ENCODE results near the gene STARD8. TPM values are rescaled to one million over a fixed set of nuclear protein-coding genes. Genes with fewer than 3 reads are reported as not detected.
"Not testable (repeated sequence)": the region's sequence is repeated elsewhere in the genome, so short reads cannot be mapped to it uniquely, and the experiment has no call there.

The STARD8 gene
- total RNA-seq, 3 donors from 2014 or later: 1.2 to 5.5 (median 4.5) TPM

DNA sequence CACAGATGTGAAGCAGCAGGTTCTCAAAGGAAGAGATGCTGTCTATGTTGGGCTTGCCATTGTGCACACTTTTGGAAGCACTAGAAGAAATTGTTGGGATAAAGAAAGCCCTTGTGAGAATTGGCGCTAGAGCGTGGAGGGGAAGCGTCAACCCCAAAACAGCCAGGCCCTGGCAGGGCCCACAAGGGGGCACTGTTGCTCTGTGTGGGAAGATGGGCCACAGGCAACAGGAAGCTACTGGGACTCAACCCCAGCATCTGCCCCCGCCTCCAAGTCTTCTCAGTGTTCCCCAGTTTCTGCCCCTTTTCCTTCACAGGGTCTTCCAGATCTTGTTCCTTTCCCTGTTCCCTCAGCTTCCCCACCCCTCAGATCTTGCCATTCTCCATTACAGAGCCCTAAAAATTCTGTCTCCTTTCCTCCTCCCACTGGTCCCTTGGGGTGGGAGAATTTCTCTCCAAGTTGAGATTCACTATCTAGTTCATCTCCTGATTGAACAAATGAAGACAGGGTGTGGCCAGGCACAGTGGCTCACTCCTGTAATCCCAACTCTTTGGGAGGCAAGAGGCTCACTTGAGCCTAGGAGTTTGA is 85.5 kb downstream of the STARD8 start:
- ATAC-seq: peak; percentile 81
- Histone ChIP-seq H3K4me3 (no peak overlapping the region), H3K36me3 (ENCODE audit: low read depth) (no peaks in the 10 kb centered on the region), H3K4me1 (ENCODE audit: low read depth) (no peaks in the 10 kb centered on the region), H3K9me3 (no peaks in the 10 kb centered on the region)
- peak in 2 of 3 donors; percentile 72 to 74 for DNase-seq
- intact Hi-C loops (cut with DNase I, micrococcal nuclease): loop anchor here in 1 of 2 donors (10.0 kb wide), 1 partner anchor 82 kb away; no protein-coding TSS in a partner anchor
- TF ChIP-seq, protein P1, sequence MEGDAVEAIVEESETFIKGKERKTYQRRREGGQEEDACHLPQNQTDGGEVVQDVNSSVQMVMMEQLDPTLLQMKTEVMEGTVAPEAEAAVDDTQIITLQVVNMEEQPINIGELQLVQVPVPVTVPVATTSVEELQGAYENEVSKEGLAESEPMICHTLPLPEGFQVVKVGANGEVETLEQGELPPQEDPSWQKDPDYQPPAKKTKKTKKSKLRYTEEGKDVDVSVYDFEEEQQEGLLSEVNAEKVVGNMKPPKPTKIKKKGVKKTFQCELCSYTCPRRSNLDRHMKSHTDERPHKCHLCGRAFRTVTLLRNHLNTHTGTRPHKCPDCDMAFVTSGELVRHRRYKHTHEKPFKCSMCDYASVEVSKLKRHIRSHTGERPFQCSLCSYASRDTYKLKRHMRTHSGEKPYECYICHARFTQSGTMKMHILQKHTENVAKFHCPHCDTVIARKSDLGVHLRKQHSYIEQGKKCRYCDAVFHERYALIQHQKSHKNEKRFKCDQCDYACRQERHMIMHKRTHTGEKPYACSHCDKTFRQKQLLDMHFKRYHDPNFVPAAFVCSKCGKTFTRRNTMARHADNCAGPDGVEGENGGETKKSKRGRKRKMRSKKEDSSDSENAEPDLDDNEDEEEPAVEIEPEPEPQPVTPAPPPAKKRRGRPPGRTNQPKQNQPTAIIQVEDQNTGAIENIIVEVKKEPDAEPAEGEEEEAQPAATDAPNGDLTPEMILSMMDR (IDR thresholded peaks at IDR 0.05): peak; percentile 21

DNA sequence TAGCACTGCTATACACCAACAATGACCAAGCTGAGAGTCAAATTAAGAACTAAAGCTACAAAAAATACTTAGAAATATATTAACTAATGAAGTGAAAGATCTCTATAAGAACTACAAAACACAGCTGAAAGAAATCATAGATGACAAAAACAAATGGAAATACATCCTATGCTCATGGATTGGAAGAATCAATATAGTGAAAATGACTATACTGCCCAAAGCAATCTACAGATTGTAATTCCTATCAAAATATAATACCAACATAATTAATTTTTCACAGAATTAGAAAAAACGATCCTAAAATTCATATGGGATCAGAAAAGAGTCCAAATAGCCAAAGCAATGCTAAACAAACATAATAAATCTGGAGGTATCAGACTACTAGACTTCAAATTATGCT is 87.8 kb downstream of the STARD8 start:
- intact Hi-C loops (cut with DNase I, micrococcal nuclease): loop anchor here in 1 of 2 donors (10.0 kb wide), 1 partner anchor 80 kb away; no protein-coding TSS in a partner anchor
- H3K4me1 ChIP-seq (ENCODE audit: low read depth): no peaks in the 10 kb centered on the region
- DNase-seq (no peak), ATAC-seq (no peak)
- TF ChIP-seq, protein P1 (IDR thresholded peaks at IDR 0.05): no peak
- H3K9me3 ChIP-seq: no peaks in the 10 kb centered on the region
- no peak overlapping the region for H3K4me3 ChIP-seq
- H3K36me3 ChIP-seq (ENCODE audit: low read depth): no peaks in the 10 kb centered on the region

DNA sequence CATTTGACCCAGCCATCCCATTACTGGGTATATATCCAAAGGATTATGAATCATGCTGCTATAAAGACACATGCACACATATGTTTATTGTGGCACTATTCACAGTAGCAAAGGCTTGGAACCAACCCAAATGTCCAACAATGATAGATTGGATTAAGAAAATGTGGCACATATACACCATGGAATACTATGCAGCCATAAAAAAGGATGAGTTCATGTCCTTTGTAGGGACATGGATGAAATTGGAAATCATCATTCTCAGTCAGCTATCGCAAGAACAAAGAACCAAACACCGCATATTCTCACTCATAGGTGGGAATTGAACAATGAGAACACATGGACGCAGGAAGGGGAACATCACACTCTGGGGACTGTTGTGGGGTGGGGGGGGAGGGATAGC is 94.4 kb downstream of the STARD8 start:
- intact Hi-C loops (cut with DNase I, micrococcal nuclease): not testable (repeated sequence)

DNA sequence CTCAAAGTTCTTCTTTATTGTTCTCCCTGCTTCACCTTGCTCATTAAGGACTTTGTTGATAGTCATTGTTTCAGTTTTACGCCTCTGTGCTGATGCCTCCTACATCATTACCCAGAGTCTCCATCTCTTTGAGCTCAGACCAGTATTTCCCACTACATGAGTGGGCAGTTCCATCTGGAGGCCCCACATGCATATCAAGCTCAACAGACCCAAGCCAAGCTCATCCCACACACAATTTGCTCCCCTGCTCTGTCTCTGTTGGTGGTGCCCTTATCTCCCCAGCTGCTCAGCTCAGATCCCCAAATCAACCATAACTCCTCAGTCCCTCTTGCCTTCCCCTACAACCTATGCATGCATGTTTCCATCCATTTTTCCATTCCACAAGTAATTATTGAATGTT is 96.3 kb downstream of the STARD8 start:
- TF ChIP-seq, protein P1 (IDR thresholded peaks at IDR 0.05): no peak
- Histone ChIP-seq H3K4me3 (no peak overlapping the region), H3K4me1 (ENCODE audit: low read depth) (no peaks in the 10 kb centered on the region), H3K9me3 (no peaks in the 10 kb centered on the region), H3K36me3 (ENCODE audit: low read depth) (no peaks in the 10 kb centered on the region)
- ATAC-seq (no peak), DNase-seq (no peak)
- intact Hi-C loops (cut with DNase I, micrococcal nuclease): no loop called here

More for the DNA sequence above, 94.4 kb downstream of the STARD8 start:
- H3K9me3 ChIP-seq; DNase-seq; H3K36me3 ChIP-seq (ENCODE audit: low read depth); H3K4me3 ChIP-seq; H3K4me1 ChIP-seq (ENCODE audit: low read depth); ATAC-seq: not testable (repeated sequence)

DNA sequence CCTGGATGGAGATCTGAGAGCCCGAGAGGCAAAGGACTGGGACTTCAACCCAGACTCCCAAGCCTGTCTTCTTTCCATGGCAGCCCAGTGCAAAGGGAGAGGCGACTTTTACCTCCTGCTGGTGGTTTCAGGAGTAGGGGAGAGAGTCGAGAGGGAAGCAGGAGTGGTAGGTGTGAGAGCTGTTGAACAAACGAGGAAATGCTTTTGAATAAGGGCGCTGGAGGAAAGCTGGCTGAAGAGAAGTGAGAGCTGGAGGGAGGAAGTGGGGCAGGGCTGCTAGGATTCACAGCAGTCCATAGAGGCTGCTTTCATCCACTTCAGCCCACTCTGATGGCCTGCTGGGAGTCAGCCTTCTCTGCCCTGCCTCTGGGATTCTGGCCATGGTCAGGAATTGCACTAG is 99.5 kb downstream of the STARD8 start:
- Histone ChIP-seq H3K4me1 (ENCODE audit: low read depth) (no peaks in the 10 kb centered on the region), H3K9me3 (no peaks in the 10 kb centered on the region), H3K36me3 (ENCODE audit: low read depth) (no peaks in the 10 kb centered on the region), H3K4me3 (no peak overlapping the region)
- ATAC-seq: no peak
- intact Hi-C loops (cut with DNase I, micrococcal nuclease): no loop called here
- no peak for DNase-seq
- TF ChIP-seq, protein P1 (IDR thresholded peaks at IDR 0.05): no peak

DNA sequence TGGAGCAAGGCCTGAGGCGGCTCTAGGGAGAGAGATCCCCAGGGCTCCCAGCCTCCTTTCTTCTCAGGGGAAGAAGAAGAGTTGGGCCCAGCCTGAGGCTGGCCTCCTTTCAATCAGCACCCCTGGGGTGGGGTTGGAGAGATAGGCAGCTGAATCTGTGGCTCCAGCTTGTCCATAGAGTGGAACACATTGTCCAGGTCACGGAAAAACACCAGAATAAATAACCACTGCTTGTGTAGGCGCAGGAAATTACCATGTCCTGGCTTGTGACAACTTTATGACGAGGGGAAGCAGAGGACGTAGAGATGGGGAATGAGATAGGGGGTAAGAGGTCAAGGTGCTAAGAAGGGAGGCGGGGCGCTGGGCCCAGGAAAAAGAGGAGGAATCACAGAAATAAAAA is 100.6 kb downstream of the STARD8 start:
- Histone ChIP-seq H3K36me3 (ENCODE audit: low read depth) (no peaks in the 10 kb centered on the region), H3K4me1 (ENCODE audit: low read depth) (no peaks in the 10 kb centered on the region), H3K4me3 (no peak overlapping the region), H3K9me3 (no peaks in the 10 kb centered on the region)
- DNase-seq (no peak), ATAC-seq (no peak)
- intact Hi-C loops (cut with DNase I, micrococcal nuclease): no loop called here
- TF ChIP-seq, protein P1 (IDR thresholded peaks at IDR 0.05): no peak
